Stimulated activated CD8-positive, alpha-beta memory T cell treated with anti-CD3 and anti-CD28 coated beads, Interleukin-4, amount 100 ng/mL, for 48 hours (primary cell): ENCODE results near the gene TFAP2C.
"Not testable (repeated sequence)": the region's sequence is repeated elsewhere in the genome, so short reads cannot be mapped to it uniquely, and the experiment has no call there.

Source experiments
- DNase-seq: peaks from one replicate; pipeline ENCODE4 v3.0.0-alpha.2; 2020

Gene TFAP2C

DNA sequence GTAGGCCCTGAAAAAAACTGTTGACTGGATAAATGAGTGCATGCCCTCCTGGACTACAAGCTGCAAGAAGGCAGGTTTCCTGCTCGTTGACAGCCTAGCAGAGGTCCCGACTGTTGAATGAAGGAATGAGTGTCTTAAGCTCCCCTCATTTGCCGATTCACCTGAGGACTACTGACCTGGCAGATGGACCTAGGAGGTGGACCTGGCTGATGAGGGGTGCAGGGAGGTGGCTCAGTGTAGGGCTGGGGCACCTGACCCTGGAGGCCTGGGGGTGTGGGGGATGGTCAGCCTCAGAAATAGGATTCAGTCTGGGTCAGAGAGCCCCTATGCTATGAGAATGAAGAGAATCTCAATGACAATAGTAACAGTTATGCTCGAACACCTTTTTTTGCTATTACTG, 11.6 kb upstream of the TFAP2C start:
- DNase-seq: no peak

DNA sequence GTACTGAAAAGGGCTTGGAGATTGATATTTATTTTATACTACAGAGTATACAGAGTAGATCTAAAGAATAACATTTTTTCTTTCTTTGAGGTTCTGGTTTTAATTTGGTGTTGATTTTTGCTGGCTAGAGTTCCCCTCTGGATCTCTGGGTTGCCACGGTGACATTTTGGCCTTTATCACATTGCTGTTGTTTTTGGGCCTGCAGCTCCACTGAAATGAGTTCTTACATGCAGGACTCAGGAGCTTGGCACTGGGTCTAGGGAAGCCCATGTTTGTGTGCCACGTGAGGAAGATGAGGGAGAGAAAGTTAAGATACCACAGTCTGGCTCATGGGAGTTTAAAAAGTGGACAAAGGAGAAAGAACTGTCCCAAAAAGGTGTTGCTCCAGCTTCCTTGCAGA, 7.4 kb upstream of the TFAP2C start:
- no peak for DNase-seq

DNA sequence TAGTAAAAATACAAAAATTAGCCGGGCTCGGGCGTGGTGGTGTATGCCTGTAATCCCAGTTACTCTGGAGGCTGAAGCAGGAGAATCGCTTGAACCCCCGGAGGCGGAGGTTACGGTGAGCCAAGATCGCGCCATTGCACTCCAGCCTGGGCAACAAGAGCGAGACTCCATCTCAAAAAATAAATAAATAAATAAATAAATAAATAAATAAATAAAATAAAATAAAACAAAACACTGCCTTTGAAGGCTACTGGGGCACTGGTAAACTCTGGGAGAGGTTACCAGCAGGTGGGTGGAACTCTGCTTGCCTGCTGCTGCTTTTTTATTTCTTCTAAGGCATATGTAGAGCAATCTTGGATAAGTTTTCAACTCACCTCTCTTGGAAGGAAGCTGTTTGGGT, 5.2 kb upstream of the TFAP2C start:
- not testable (repeated sequence) for DNase-seq

DNA sequence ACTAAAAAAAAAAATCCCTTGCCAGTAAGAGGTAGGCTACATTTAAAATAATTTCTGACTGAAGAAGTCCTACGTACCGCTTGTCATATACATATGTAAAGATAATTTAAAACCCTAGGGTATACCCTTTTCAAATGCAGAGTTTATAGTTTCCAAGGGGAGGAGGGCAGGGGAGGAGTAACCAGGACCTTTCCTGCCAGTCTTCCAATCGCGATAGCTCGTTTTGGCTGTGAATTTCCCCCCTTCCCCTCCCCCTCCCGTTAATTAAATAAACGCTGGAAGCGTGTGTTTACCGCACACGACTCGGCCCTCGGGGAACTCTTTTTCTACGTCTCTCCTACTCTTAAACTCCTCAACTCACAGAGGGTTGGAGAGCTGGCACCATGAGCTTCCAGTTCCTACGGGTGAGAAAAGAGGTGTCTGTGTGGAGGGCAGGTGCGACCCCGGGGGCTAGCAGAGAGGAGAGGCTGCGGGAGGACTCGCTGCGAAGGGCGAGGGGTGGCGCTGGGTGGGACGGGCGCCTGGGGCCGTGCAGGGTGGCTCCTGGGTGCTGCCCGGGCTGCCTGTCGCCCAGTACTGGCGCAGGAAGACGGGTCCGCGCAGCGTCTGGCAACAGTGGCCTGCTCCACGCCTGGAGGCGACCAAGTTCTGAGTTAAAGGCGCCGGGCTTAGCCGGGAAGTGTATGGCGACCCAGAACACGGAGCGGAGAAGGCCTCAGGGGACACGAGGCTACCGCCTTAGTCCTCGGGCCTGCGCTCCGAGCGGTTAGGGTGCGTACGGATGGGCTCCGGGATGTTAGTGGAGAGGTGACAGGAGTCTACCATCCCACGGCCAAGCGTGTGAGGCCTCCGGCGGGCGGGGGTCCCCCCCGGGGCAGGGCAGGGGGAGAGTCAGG, 4.1 kb upstream of the TFAP2C start:
- no peak for DNase-seq

DNA sequence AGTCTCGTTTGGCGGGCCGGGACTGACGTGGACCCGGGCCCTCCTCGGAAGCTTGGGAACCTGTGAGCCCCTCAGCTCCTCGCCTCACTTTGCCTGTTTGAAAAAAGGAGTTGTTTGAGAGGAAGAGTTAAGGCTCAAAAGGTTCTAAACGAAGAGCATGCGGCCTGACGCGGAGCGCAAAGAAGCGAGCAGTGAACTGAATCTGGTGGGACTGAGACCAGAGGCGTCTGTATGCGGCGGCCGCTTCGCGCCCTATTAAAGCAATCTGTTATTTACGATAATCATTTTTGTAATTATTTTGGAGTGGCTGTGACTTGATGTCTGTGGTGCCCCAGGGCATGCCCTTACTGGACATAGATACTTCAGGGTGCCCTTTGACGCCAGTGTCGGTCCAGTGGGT, 3.3 kb upstream of the TFAP2C start:
- DNase-seq: no peak

DNA sequence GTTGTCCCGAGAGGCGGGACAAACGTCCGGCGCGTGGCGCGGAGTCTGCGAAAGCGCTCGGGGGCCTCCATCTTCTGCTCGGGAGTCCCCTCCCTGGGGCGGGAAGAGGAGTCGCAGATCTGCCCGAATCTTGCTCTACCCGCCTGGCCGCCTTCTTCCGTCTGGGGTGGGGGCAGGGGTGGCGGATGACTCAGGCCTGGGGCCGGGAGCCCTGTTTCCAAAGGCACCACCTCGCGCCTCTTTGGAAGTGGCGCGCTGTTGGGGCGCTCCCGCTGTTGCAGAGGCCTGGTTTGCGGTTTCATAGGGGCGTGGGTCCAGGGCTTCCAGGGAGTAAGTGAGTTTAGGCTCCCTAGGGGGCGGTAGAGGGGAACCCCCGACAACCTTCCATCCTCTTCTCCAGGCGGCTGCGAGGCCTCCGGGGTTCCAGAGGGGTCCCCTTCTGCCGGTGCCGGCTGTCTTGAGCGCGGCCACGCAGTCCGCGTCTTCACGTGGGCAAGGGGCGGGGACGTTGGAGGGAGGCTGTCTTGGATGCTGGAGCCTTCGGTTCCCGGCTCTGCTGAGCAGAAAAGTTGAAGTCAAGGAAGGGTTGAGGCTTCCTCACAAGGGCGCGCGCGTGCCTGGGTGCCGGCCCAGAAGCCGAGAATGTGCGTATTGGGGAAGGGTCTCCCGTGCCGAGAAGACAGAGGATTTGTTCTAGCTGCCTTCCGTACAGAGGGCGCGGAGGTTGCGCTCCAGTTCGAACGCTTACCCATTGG, 2.6 kb upstream of the TFAP2C start:
- DNase-seq: no peak

DNA sequence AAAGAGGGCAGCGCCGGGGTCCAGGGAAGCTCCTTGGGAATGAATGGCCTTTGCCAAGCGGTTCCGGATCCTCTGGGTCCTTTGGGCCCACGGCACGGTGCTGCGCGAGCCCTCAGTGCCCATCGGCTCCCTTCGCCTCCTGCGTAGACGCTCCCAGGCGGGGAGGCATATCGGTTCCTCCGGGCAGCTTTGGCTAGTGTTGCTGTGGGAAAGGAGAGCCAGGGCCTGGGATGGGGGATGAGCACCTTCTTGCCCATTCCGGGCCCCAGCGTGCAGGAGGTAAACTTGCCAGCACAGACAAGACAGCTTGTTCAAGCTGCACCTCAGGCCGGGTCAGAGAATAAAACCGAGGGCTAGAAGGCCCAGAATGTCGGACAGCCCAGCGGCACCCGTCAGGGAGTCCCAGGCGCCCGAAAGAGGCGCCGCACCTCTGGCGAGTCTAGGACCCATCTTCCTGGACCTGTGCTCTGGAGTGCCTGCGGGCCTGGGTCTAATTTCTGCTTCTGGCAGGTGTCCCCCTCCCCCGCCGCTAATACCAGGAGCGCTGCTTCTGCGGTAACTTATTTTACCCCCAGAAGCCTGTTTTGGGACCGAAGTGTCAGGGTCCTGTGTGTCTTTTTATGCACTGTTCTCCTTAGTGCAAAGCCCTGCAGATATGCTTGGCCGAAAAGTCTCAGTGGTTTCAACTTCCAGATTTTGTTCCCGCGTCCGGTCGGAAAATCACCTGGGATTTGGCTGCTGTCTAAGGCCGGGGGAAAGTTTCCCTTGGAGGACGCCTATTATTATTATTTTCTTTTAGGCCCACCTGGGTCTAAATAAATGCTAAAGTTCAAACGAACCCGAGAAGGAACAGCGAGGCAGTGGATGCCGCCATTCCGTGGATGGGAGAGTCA, 1.7 kb upstream of the TFAP2C start:
- DNase-seq: no peak

DNA sequence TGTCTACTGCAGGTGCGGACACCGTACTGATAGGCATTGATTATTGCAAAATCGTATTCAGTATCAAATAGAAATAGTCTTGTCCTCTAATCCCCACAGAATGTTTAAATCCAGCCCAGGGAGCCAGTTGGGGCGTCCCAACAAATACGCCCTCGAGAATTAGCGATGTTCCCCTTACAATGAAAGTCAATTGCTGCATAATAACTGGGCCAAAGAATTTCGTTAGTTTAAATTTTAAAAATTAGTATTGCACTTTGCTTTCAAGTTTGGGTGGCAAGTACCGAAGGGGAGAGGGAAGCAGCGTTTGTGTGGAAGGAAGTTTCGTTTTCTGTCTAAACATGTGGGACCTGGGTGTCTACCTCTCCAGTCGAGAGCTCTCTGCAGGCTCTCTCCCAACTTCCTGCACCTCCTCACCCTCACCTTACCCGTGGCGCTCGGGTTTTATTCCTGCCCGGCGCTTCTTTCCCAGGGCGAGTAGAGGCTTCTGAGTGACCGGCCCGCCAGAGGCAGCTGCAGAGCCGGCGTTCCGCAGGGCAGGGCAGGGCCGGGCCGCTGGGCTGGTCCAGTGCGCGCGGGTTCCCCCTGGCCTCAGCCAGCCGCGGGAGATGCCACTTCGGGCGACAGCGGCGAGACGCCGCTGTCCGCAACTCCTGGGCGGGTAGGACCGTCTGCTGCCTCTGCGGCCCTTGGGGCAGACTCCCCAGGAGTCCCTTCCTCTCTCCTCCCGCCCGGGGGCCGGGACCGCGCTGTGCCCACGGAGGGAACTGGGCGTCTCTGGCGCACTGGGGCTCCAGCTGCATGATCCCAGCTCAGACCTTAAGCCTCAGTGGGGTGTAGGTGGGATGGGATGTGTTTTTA, 862 bp upstream of the TFAP2C start:
- no peak for DNase-seq

DNA sequence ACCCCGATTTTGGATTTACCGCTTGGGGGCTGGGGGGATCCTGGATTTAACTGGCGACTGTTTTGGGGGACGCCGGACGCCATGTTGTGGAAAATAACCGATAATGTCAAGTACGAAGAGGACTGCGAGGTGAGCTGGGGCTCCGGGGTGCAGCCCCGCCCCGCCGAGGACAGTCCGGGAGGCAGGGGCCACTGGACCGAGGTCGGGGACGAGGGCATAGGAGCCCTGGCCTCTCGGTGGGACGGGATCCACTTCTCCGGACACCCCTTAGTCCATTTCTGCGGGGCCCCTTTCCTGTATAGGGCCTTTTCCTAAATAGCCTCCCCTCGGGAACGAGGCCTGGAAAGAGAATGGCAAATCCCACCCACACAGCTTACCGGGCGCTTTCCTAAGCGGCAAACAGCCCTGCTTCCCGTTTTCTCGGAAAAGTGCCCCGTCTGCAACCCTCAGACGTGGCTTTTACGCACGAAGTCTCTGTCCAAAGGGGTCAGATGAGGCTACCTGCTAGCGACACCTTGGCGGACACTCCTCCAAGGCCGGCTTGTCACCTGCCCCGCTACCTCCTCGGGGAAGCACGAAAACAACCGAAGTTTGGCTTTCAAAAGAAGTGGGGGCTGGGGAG, 469 bp downstream of the TFAP2C start:
- DNase-seq: no peak

DNA sequence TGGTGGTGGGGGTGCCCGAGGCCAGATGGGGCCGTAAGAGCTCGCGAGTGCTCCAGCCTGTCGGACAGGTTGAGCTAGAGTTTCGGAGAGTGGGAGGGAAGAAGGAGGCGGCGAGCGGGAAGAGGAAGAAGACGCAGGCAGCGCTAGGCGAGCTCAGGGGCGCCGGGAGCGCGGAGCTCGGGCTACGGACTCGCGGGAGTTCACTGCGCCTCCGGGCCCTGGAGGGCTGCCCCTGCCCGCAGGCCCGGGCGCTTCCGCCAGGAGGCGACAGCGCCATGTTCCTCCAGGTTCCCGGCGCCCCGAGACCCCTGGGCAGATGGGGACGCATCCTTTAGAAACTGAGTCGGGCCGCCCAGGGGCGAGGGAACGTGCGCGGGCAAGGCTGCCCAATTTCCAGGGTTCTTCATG, 984 bp downstream of the TFAP2C start:
- peak; percentile 40 for DNase-seq

DNA sequence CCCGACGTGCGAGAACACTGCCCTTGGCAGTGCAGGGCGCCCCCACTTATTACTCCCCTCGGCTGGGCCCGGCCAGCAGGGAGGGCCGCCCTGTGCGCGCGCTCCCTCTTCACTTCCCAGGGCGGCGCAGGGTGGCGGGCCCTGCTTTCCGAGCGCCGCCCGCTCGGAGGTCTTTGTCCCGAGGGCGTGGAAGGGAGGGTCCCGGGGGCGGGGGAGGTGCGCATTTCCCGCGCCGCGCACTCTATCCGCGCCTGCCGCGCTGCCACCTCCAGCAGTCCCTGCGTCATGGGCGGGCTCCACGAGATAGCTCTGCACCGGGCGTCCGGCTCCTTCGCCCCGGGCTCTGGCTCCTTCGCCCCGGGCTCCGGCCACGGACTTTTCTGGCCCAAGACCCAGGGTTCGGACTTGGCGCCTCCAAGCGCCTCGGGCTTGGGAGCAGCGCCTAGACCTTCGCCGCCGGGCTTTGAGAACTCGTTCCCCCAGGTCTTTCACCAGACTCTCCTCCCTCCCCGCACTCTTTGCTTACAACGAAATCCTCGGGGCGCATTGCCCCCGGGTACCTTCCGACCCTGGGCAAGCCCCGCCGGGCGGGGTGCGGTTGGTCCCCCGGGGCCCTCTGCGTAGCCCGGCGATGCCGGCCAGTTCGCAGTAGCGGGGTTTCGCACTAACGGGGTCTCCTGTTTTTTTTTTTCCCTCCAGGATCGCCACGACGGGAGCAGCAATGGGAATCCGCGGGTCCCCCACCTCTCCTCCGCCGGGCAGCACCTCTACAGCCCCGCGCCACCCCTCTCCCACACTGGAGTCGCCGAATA, 1.6 kb downstream of the TFAP2C start:
- no peak for DNase-seq

DNA sequence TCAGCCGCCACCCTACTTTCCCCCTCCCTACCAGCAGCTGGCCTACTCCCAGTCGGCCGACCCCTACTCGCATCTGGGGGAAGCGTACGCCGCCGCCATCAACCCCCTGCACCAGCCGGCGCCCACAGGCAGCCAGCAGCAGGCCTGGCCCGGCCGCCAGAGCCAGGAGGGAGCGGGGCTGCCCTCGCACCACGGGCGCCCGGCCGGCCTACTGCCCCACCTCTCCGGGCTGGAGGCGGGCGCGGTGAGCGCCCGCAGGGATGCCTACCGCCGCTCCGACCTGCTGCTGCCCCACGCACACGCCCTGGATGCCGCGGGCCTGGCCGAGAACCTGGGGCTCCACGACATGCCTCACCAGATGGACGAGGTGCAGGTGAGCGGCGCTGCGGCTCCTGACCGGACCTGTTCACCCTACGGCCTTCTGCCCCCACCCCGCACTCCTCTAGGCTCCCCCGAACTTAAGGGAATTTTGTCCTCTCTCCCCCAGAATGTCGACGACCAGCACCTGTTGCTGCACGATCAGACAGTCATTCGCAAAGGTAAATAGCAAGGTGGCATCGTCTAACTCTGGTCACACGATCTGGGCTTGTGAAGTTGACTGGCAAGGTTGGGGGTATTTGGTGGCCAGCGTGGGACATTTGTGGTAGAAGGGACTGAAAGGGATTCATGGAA, 2.3 kb downstream of the TFAP2C start:
- DNase-seq: no peak

DNA sequence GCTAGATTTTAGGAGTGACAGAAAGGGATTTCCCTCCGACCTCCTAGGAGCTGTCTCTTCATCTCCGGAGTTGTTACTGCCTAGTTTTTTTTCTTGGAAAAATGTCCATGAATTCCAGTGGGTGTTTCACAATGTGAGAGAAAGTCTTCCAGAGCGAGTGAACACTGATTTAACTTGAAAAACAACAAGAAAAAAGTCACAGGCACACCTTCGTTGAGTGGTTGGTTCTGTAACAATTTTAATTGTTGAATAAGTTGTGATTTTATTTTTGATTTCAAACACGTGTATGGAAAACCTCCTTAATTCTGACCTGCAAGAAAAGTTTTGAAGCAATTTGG, 2.9 kb downstream of the TFAP2C start:
- DNase-seq: no peak

DNA sequence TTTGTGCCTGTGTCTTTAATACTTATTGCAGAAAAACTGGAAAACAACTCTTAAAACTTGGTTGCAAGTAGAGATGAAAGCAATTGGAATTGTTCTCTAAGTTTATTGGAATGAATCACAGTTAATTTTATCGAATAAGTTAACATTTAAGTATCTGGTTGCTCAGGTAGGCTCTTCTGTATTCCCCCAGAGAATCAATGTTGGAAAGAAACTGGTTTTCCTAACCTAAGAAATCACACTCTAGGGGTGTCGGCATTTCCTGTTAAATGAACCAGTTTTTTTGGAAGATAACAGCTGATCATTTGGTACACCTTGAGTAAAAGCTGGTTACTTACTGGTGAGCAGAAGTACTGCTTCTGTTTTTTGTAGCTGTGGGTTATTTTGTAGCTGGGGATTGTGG, 5.2 kb downstream of the TFAP2C start:
- DNase-seq: no peak

DNA sequence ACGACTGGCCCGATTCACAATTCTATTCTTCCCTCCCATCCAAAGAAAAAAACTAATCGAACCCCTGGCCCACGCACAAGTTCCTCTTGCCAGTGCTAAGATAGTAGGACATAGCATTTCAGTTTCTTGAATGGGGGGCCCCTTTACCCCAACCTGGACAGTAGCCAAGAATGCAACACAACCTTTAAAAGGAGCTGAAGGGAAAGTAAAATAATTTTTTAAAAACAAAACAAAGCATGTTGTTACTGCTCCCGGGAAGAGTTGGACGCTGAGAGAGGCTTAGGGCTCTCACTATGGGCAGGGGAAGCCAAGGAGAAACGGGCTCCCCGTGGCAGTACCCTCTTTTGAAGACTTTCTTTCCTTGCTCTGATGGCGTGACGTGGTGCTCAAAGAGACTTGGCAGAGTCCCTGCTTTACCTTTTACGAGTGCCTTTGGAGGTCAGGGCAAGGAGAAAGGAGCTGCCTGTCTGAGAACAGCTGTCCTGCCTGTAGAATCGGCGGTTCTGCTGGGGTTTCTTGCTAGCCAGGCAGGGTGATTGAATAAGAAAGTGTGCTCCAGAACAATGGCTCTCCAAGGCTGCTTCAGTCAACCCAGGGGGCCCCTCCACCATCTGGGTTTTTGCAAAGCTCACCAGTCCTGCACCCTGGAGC, 5.8 kb downstream of the TFAP2C start:
- DNase-seq: no peak

DNA sequence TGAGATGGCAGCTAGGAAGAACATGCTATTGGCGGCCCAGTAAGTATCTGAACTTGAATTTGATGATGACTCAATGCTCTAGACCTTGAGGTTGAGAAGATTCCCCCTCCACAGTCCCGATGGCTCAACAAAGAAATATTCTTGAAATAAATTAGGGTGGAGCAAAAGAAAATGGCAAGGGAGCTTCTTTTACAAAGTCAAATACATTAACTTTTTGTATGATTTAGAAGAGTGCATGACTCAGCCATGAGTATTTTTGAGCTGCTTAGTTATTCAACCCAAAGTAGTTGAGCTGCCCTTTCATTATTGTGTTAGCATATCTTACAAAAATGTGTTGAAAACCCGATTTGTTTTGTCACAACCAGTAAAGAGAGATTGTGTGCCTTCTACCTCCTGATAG, 7.6 kb downstream of the TFAP2C start:
- no peak for DNase-seq

DNA sequence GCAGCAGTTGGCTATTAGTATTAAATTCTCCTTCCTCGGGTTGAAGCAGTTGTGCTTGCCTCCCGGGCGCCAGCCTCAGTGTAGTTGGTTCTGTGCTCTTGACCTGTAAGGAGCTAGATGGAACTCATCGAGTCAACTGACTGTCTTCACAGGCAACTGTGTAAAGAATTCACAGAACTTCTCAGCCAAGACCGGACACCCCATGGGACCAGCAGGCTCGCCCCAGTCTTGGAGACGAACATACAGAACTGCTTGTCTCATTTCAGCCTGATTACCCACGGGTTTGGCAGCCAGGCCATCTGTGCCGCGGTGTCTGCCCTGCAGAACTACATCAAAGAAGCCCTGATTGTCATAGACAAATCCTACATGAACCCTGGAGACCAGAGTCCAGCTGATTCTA, 8.5 kb downstream of the TFAP2C start:
- DNase-seq: no peak

DNA sequence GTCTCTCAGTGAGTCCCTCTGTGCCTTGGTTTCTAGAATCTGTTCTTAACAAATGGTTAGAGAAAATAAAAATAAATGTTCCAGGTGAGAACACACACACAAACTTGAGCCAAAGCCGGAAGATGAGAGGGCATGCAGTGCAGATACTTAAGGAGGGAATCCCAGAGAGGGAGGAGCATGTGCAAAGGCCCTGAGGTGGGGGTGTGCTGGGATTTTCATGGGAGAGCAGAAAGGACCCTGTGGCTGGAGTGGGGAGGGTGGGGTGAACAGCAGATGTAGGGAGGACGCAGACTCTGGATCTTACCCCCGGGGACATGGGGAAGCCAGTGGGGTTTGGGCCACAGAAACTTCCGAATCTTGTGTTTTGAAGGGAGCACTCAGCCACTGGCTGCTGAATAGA, 17.5 kb downstream of the TFAP2C start:
- DNase-seq: no peak

DNA sequence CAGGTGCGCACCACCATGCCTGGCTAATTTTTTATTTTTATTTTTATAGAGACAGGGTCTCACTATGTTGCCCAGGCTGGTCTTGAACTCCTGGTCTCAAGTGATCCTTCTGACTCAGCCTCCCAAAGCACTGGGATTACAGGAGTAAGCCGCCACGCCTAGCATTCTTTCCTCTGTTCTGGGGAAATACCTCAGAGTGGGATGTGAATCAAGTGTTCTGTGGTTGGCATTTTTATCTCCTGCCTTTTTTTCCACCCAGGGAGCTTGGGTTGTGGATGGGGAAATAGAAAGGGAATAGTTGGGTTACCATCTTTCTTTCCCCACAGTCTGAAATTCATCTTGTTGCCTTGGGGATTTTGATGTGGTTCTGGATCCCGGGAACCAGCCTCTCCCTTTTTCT, 24.1 kb downstream of the TFAP2C start:
- no peak for DNase-seq

DNA sequence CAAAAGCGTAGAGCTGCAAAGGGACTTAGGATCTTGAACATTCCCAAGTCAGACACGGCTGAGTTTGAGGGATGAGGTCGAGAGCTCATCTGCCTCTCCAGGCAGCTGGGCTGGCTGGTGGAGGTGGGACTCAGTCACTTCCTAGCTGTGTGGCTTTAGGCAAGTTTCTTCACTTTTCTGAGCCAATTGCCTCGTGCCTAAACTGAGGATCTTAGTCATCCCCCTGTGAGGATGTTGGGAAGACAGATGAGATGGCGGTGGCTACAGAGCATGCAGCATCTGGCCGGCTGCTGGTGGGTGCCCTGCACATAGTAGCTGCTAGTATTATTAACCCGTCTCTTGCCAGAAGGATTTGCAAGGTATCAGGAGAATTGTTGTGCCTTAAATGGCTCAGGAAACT, 27.5 kb downstream of the TFAP2C start:
- no peak for DNase-seq
